Brain microvascular endothelial cell (primary cell): ENCODE measurements around the gene ZBTB7C.

ENCODE experiments used
- DNase-seq: peaks from one replicate; pipeline ENCODE4 v3.0.0-alpha.2; 2020
- H3K27ac ChIP-seq: fragments of 250-450 bp; sonication (Bioruptor Pico); 2 replicates; pipeline ENCODE4 v1.5.1; 2020; ENCODE audit warnings: mild to moderate bottlenecking, moderate library complexity
- H3K27me3 ChIP-seq: fragments of 250-450 bp; sonication (Bioruptor Pico); replicated peaks from 2 replicates; pipeline ENCODE4 v1.5.1; 2020; ENCODE audit warnings: mild to moderate bottlenecking
- H3K36me3 ChIP-seq: fragments of 250-450 bp; sonication (Bioruptor Pico); replicated peaks from 2 replicates; pipeline ENCODE4 v1.5.1; 2020; ENCODE audit warnings: mild to moderate bottlenecking
- H3K4me3 ChIP-seq: 2 replicates; pipeline ENCODE4 v1.5.1; 2011; ENCODE audit warnings: low read depth, mild to moderate bottlenecking, control low read depth, low read length, moderate library complexity
- CTCF ChIP-seq: IDR thresholded peaks from 2 replicates; pipeline ENCODE4 v1.5.1; 2011; ENCODE audit warnings: low read depth, mild to moderate bottlenecking, moderate library complexity, low read length, control low read depth, inconsistent platforms; ENCODE audit errors: missing control alignments
- in situ Hi-C: cut with HindIII; loops from 2 replicates; pipeline ENCODE4 v1.10.0; 2017; ENCODE audit warnings: low sequenced_read_pairs, low pct_ligation_motif_present

ZBTB7C gene

DNA sequence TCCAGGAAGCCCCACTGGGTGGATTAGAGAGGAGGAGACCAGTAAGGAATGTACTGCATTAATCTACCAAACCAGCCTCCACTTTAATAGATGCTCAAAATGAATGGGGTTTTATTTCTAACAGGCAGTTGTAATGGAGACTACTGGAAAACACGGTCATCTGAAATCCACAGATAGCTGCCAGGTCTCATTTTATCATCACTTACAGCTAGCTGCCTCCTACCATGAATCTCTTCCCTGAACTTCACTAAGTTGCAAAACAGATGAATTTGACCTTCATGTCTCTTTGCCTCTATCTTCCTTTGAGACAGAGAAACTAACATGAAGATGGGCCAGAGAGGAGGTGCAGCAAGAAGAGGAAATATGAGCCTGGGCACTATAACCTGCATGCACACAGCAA is 21.9 kb downstream of the ZBTB7C start:
- Histone ChIP-seq H3K36me3 (no peaks in the 10 kb centered on the region), H3K4me3 (no peak overlapping the region), H3K27me3 (peaks cover 2% of the 10 kb centered on the region), H3K27ac (no peak overlapping the region)
- in situ Hi-C loops: no loop called here
- no peak for DNase-seq
- TF ChIP-seq CTCF: no peak

DNA sequence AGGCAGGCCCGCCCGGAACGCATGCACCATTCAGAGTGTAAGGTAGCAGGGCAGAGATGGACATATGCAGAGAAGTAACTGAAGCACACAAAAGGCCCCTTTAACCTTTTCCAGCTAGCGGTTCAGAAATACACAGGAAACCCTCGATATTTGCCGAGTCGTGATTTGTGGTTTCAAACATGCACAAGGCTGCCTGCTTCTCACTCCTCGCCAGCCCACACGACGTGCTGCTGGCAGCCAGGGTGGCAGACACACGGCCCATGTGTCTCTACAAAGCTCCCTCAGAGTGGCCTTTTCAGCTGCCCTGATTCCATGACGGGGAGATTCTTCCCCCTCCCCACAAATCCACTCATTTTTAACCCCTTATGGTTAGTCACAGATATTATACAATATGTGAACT is 23.6 kb downstream of the ZBTB7C start:
- Histone ChIP-seq H3K36me3 (no peaks in the 10 kb centered on the region), H3K27me3 (peaks cover 2% of the 10 kb centered on the region), H3K27ac (no peak overlapping the region), H3K4me3 (no peak overlapping the region)
- in situ Hi-C loops: no loop called here
- DNase-seq: no peak
- no peak for TF ChIP-seq CTCF

- Histone ChIP-seq H3K4me3 (no peak overlapping the region), H3K36me3 (no peaks in the 10 kb centered on the region), H3K27me3 (peaks cover 4% of the 10 kb centered on the region), H3K27ac (no peak overlapping the region)
- no peak for DNase-seq
- in situ Hi-C loops: no loop called here
- TF ChIP-seq CTCF: no peak
Observed at GRCh38 chr18:48376934-48377333, 32.2 kb downstream of the ZBTB7C start.

GRCh38 chr18:48376406-48376805 is 32.8 kb downstream of the ZBTB7C start:
- Histone ChIP-seq H3K36me3 (no peaks in the 10 kb centered on the region), H3K27ac (no peak overlapping the region), H3K4me3 (no peak overlapping the region), H3K27me3 (peaks cover 4% of the 10 kb centered on the region)
- in situ Hi-C loops: no loop called here
- TF ChIP-seq CTCF: no peak
- DNase-seq: no peak

GRCh38 chr18:48375150-48375800 is 33.9 kb downstream of the ZBTB7C start:
- no peak for DNase-seq
- Histone ChIP-seq H3K4me3 (no peak overlapping the region), H3K27ac (no peak overlapping the region), H3K36me3 (no peaks in the 10 kb centered on the region), H3K27me3 (peaks cover 4% of the 10 kb centered on the region)
- in situ Hi-C loops: no loop called here
- TF ChIP-seq CTCF: no peak
